ENCODE results near the gene PRR5.

Gene PRR5

GRCh38 chr22:44693756-44694155, 8.2 kb upstream of the PRR5 start:
- FAIRE-seq, result no peak

DNA sequence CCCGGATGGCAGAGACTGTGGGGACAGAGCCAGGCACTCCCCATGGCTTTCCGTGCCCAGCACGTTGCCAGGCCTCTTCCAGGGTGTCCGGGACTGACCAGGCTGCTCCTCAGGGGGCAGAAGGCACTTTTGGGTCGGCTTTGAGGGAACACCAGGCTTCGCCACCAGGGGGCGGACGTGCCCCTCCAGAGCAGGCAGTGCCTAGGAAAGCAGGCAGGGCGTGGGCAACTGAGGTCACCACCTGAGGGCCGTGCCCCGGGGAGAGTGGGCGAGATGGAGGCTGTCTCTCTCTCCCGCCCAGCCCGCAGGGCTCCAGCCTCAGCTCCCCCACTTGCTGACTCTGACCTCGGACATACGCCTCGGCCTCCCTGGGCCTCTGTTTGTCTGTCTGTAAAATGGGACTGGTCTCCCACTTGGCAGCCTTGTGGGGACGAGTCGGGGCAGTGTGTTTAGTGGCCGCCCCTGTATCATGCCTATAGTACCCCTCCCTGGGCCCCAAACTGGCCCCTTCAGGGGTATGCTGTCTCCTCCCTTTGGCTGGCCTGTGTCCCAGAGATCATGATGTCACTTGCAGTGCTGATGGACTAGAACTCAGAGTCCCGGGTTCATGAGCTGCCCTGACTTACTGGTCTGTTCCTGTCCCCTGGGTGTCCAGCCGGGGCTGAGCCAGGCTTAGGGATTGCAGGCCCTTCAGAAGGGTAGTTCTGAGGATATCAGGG, 4.4 kb upstream of the PRR5 start:
- FAIRE-seq, result no peak

GRCh38 chr22:44698531-44699421, 3.2 kb upstream of the PRR5 start:
- FAIRE-seq, result peak; percentile 96

DNA sequence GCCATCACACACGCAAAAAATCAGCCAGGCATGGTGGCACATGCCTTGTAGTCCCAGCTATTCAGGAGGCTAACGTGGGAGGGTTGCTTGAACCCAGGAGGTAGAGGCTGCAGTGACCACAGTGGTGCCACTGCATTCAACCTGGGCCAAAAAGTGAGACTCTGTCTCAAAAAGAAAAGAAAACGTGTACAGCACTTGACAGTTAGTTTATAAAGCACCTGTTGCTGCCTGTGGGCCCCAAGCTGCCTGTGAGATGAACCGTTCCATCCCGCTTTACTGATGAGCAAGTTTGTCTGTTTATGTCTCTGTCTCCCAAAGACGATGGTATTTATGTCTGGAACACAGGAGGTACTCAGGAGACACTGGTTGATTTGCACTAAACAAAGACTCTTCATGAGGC, 1.5 kb upstream of the PRR5 start:
- no peak for FAIRE-seq

DNA sequence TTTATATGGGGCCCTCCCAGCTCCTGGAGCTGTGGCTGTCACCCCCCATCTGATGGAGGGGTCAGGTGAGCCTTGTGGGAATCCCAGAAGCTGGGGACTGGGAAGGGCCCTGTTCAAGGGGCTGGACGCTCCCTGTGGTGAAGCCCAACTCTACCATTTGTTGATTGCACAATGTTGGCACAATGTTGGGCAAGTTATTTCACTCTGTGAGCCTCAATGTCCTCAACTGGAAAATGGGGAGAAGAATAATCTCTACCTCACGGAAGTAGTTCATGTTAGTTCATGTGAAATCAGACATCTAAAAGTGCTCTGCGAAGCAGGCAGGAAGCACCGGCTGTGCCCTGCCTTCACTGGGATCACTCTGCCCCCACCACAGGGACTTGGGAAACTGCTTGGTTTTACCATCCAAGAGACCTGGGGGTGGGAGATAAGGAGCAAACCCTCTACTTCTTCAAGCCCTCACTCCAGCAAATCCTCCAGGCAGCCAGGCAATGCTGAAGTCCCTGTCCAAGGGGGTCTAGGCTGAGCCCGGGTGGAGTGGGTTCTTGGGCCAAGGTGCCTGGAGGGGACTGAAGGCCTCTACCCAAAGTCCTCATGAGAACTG, 715 bp upstream of the PRR5 start:
- FAIRE-seq, result no peak

- no peak for FAIRE-seq
Measured at GRCh38 chr22:44702479-44703198, 635 bp downstream of the PRR5 start.

DNA sequence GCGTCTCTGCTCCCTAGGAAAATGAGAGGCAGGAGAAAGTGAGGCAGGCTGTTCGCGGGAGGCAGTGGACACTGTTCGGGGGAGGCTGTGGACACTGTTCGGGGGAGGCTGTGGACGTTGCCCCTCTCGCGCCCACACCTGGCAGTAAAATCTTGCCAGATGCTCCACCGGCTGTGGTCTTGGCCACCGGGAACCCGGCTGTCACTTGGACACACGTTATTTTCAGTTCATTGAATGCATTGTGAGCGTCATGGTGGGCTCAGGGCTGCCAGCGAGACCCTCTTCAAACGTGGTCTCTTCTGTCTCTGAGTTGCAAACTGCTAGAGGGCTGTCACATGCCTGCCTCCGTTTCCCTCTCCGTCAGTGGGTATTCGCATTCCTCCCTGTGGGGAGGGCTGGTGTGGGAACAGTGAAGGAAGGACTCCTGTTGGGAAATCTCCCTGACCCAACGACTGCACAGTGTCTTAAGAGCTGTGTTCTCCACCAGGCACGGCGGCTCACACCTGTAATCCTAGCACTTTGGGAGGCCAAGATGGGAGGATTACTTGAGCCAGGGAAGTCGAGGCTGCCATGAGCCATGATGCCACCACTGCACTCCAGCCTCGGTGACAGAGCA, 1.4 kb downstream of the PRR5 start:
- no peak for FAIRE-seq

DNA sequence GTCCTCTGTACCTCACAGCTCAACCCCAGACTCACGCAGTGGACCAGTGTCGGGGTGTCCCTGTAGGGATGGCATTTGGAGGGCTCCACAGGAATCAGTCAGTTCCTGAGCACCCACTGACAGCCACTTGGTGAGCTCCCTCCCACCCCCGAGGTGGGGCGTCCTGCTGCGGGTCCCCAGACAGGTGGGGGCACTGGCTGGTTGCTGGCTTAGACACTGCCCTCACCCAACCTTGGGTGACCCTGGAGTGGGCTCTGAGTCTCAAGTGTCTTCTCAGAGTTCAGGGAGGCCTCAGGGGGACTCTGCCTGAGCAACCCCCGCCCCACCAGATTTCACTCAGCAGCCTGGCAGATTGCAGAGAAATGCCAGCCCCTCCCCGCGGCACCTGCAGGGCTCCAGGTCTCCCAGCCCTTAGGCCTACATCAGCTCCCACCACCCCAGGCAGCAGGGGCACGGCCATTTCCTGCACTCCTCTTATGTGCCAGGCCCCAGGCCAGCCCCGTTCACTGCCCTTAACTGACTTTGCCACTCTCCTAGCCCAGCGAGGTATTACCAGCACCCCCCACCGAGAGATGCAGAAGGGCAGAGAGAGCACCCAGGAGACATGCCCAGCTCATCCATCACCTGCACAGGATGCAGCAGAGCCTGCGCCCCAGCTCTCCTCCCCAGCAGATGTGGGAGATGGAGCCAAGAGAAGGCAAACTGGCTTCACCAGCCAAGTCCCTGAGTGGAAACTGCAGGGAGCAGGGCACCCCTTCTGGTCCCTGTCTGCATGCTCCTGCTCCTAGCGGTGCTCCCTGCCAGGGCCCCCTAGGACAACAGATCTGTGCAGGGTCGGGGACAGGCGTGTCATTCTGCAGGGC, 2.4 kb downstream of the PRR5 start:
- no peak for FAIRE-seq

DNA sequence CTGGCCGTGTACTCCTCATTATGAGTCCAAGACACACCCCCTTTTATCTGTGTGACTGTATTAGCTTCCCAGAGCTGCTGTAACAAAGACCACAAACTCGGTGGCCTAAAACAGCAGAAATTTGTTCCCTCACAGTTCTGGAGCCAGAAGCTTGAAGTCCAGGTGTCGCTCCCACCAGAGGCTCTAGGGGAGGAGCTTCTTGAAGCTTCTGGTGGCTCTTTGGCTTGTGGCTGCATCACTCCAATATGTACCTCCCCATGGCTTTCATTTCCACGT, 3.0 kb downstream of the PRR5 start:
- FAIRE-seq, result no peak

DNA sequence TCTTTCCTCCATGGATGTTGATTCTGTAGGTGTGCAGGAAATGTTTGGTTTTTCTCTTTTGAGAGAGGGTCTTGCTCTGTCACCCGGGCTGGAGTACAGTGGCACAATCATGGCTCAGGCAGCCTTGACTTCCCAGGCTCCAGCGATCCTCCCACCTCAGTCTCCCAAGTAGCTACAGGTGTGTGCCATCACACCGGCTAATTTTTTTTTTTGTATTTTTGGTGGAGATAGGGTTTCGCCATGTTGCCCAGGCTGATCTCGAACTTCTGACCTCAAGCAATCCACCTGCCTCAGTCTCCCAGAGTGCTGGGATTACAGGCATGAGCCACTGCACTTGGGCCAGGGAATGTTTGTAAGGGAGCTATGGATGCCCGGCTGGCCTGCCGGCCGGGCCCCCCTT, 4.5 kb downstream of the PRR5 start:
- FAIRE-seq, result no peak

- FAIRE-seq, result no peak
Measured at GRCh38 chr22:44707178-44707577, 5.2 kb downstream of the PRR5 start.

DNA sequence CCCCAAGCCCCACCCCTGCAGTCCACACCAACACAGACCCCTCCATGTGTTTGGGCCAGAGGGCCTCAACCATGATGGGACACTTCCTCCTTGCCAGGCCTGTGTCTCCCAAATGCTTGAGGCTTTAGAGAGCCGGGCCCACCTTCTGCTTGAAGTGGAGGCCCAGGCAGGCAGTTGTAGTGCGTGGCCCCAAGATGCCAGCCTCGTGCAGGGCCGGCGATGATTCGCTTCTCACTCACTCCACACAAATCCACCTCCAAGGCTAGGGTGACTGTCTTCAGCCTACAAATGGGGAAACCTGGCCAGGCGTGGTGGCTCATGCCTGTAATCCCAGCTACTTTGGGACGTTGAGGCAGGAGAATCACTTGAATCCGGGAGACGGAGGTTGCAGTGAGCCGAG, 5.7 kb downstream of the PRR5 start:
- FAIRE-seq, result no peak

GRCh38 chr22:44709881-44710392, 7.9 kb downstream of the PRR5 start:
- no peak for FAIRE-seq

DNA sequence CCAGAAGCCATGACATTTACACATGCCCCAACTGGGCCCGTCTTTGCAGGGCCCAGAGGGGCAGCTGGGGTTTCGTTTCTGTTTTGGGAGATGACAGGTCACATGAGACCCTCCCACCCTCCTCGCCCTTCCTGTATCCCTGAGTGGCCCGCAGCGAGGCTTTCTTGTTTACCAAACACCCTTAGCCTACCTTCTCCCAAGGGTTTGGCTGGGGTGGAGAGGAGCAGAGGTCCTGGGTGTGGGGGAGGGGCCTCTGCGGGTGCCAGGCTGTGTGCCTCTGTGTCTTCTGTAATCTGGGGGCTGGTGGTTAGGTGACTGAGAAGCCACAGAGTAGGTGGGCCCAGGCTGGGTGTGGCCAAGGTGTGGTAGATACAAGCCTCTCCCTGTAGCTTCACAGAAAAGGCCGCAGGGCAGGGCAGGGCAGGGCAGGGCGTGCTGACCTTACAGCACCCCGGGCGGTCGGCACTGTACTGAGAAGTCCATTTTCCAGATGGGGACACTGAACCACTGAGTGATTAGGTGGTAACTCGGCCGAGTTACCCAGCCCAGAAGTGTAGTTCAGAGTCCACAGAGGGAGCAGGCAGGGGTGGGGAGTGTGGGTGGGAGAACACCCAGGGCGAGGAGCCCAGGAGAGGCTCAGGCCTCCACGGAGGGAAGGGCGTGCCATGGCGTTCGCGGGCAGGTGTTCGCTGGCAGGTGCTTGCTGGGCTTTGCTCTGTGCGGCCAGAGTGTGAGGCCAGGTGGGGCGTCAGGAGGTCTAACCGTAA, 8.7 kb downstream of the PRR5 start:
- FAIRE-seq, result no peak

DNA sequence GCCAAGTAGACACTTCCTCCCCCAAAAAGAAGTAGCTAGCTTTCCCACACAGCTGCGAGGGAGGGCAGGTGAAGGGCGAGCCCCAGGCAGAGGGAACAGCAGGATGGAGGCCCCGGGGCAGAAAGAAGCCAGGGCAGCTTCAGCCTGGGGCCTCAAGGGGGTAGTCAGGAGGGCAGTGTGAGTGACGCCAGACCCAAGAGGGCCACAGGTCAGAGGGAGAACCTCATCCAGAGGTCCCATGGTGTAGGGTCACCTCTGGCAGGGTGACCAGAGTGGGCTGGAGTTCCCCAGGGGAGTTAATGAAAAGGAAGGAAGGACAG, 9.2 kb downstream of the PRR5 start:
- FAIRE-seq, result no peak

GRCh38 chr22:44711690-44712555, 9.9 kb downstream of the PRR5 start:
- no peak for FAIRE-seq

DNA sequence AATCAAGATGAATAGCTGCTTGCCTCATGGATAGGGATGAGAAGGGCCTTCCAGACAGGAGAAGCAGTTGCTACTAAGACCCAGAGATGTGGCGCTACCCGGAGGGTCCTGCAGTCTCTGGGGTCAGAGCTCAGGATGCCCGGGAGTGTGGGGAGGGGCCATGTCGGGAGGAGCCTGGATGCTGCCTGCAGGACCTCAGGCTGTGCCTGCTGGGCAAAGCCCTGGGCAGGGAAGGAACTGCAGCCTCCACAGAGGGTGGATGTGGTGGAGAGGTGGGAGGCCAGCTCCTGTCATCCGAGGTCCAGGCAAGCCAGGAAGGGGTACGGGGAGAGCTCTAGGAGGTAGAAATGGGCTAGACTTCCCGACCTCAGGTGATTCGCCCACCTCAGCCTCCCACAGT, 11.0 kb downstream of the PRR5 start:
- FAIRE-seq, result no peak

- FAIRE-seq, result no peak
Measured at GRCh38 chr22:44714703-44715350, 12.8 kb downstream of the PRR5 start.

GRCh38 chr22:44718418-44718817, 16.4 kb downstream of the PRR5 start:
- no peak for FAIRE-seq
